IPS-11a (cell line): ENCODE measurements around the gene MED10.

Experiments used
- H3K4me3 ChIP-seq: one replicate; pipeline ENCODE4 v1.5.1; 2013; ENCODE audit warnings: low read depth, low read length, control low read depth

MED10 gene

GRCh38 chr5:6377905-6378765 lies at the start of gene MED10:
MED10 (minus strand) TSS chr5:6378547; CDS start chr5:6378483, 64 bp downstream.
- peak within 1 kb of the TSS; percentile 89 for H3K4me3 ChIP-seq

- H3K4me3 ChIP-seq = no peak overlapping the region
These were observed 49.3 kb upstream of the MED10 start for GRCh38 chr5:6427694-6428093.

GRCh38 chr5:6424700-6425099 lies 46.4 kb upstream of the MED10 start:
- H3K4me3 ChIP-seq = no peak overlapping the region

- H3K4me3 ChIP-seq = no peak overlapping the region
These were observed 45.8 kb upstream of the MED10 start for GRCh38 chr5:6424110-6424659.

- H3K4me3 ChIP-seq = no peak overlapping the region
These were observed 45.2 kb upstream of the MED10 start for GRCh38 chr5:6423327-6424109.

- no peak overlapping the region for H3K4me3 ChIP-seq
These were observed 41.0 kb upstream of the MED10 start for GRCh38 chr5:6419340-6419852.

- no peak overlapping the region for H3K4me3 ChIP-seq
These were observed 40.4 kb upstream of the MED10 start for GRCh38 chr5:6418679-6419276.

- no peak overlapping the region for H3K4me3 ChIP-seq
These were observed 39.3 kb upstream of the MED10 start for GRCh38 chr5:6417657-6418056.

GRCh38 chr5:6412811-6413210 lies 34.5 kb upstream of the MED10 start:
- no peak overlapping the region for H3K4me3 ChIP-seq

- H3K4me3 ChIP-seq = no peak overlapping the region
These were observed 32.8 kb upstream of the MED10 start for GRCh38 chr5:6411141-6411540.

- no peak overlapping the region for H3K4me3 ChIP-seq
These were observed 32.1 kb upstream of the MED10 start for GRCh38 chr5:6410421-6410820.

- no peak overlapping the region for H3K4me3 ChIP-seq
These were observed 30.5 kb upstream of the MED10 start for GRCh38 chr5:6408627-6409446.

GRCh38 chr5:6408260-6408596 lies 29.9 kb upstream of the MED10 start:
- no peak overlapping the region for H3K4me3 ChIP-seq

GRCh38 chr5:6407558-6408259 lies 29.4 kb upstream of the MED10 start:
- no peak overlapping the region for H3K4me3 ChIP-seq

- H3K4me3 ChIP-seq = no peak overlapping the region
These were observed 27.2 kb upstream of the MED10 start for GRCh38 chr5:6405591-6405990.

GRCh38 chr5:6404129-6404528 lies 25.8 kb upstream of the MED10 start:
- no peak overlapping the region for H3K4me3 ChIP-seq

- no peak overlapping the region for H3K4me3 ChIP-seq
These were observed 25.1 kb upstream of the MED10 start for GRCh38 chr5:6403416-6403815.

GRCh38 chr5:6402939-6403338 lies 24.6 kb upstream of the MED10 start:
- H3K4me3 ChIP-seq = no peak overlapping the region

GRCh38 chr5:6401410-6401809 lies 23.1 kb upstream of the MED10 start:
- no peak overlapping the region for H3K4me3 ChIP-seq
